GM12878 (cell line): ENCODE data around the gene CAMK1. TPM values are rescaled to one million over a fixed set of nuclear protein-coding genes. Genes with fewer than 3 reads are reported as not detected.

Source experiments
- ATAC-seq: fragments of 200-7000 bp; cut with Tn5 transposase; 3 replicates; pipeline ENCODE4 v1.9.1; 2020; ENCODE audit warnings: mild to moderate bottlenecking, moderate library complexity
- BruUV-seq: library from RNA; stranded (reverse); fragments of 400-500 nt; replicated peaks from 2 replicates; lab custom pipeline; 2021; lab: Mats Ljungman, UMichigan
- CTCF ChIA-PET: fragments of 300-600 bp; sonication (Branson Sonifier 250); formaldehyde crosslinking; extraction: SDS; loops from one replicate; lab custom pipeline; 2021; ENCODE audit warnings: inconsistent platforms; lab: Yijun Ruan, JAX
- POLR2A ChIA-PET: fragments of 350-600 bp; formaldehyde crosslinking; extraction: SDS; loops from one replicate; lab custom pipeline; 2021; ENCODE audit warnings: inconsistent platforms; lab: Charles Lee
- RAD21 ChIA-PET: fragments of 300-600 bp; sonication (Branson Sonifier 250); formaldehyde crosslinking; loops from one replicate; lab custom pipeline; 2023; ENCODE audit warnings: antibody characterized with exemption; ENCODE audit not compliant: unreplicated experiment; lab: Charles Lee
- SMC1A ChIA-PET: fragments of 300-600 bp; sonication (Branson Sonifier 250); formaldehyde crosslinking; loops from one replicate; lab custom pipeline; 2023; ENCODE audit not compliant: unreplicated experiment, uncharacterized antibody; lab: Charles Lee
- DNase-seq: peaks from one replicate; pipeline ENCODE4 v3.0.0-alpha.2; 2011; ENCODE audit warnings: low read depth, low spot score
- FAIRE-seq: peaks from 3 replicates; lab custom pipeline; 2011; peaks lifted over from hg19 to GRCh38; lab: Jason Lieb, UNC
- H2AFZ ChIP-seq: 2 replicates; pipeline ENCODE4 v1.6.0; 2011; ENCODE audit warnings: low read depth, low read length, control low read depth; ENCODE audit not compliant: control insufficient read depth
- H3K27ac ChIP-seq: 2 replicates; pipeline ENCODE4 v1.5.1; 2011; ENCODE audit warnings: control low read depth; ENCODE audit not compliant: control insufficient read depth, insufficient read depth
- H3K27me3 ChIP-seq, 2 experiments: replicated peaks in 1 of 2; 2 replicates each; pipeline versions ENCODE4 v1.6.0 to v1.6.1; 2011; ENCODE audit warnings: low read length in 1 of 2; ENCODE audit not compliant: control insufficient read depth in 2 of 2, insufficient read depth in 2 of 2
- H3K36me3 ChIP-seq, 2 experiments: 2 replicates each; pipeline ENCODE4 v1.5.1; 2011; ENCODE audit warnings: low read length in 1 of 2; ENCODE audit not compliant: control insufficient read depth in 2 of 2, insufficient read depth in 2 of 2
- H3K4me1 ChIP-seq: 2 replicates; pipeline ENCODE4 v1.6.1; 2011; ENCODE audit warnings: mild to moderate bottlenecking, low read length, moderate library complexity, mixed read lengths; ENCODE audit not compliant: control insufficient read depth, insufficient read depth
- H3K4me2 ChIP-seq: 2 replicates; pipeline ENCODE4 v1.6.0; 2011; ENCODE audit warnings: control low read depth; ENCODE audit not compliant: control insufficient read depth, insufficient read depth
- H3K4me3 ChIP-seq: fragments of 200-600 bp; sonication (generic); 2 replicates; pipeline ENCODE4 v1.5.1; 2016
- H3K79me2 ChIP-seq: 2 replicates; pipeline ENCODE4 v1.6.0; 2011; ENCODE audit warnings: low read length; ENCODE audit not compliant: control insufficient read depth, insufficient read depth
- H3K9ac ChIP-seq: 2 replicates; pipeline ENCODE4 v1.8.0; 2011; ENCODE audit warnings: low read length, control low read depth, mixed read lengths; ENCODE audit not compliant: control insufficient read depth, insufficient read depth
- H3K9me3 ChIP-seq: replicated peaks from 3 replicates; pipeline ENCODE4 v1.5.1; 2011; ENCODE audit warnings: mild to moderate bottlenecking, low read length; ENCODE audit not compliant: control insufficient read depth, insufficient read depth
- H4K20me1 ChIP-seq: 2 replicates; pipeline ENCODE4 v1.6.0; 2011; ENCODE audit not compliant: control insufficient read depth, insufficient read depth
- ATF2 ChIP-seq: IDR thresholded peaks from 2 replicates; pipeline ENCODE4 v1.6.1; 2012; ENCODE audit warnings: low read length, inconsistent platforms
- CEBPB ChIP-seq, 2 experiments: fragments of 150-350 bp in 1 of 2; IDR thresholded peaks; 2 replicates each; pipeline ENCODE4 v1.6.1; 2012 to 2014; ENCODE audit warnings: low read depth in 2 of 2, low read length in 2 of 2, borderline replicate concordance in 1 of 2, inconsistent platforms in 1 of 2
- EZH2 ChIP-seq: IDR thresholded peaks from 2 replicates; pipeline ENCODE4 v1.6.1; 2012; ENCODE audit warnings: low read depth, mild to moderate bottlenecking, control low read depth, inconsistent platforms, low read length, borderline replicate concordance; ENCODE audit not compliant: control insufficient read depth
- HCFC1 ChIP-seq: fragments of 150-350 bp; IDR thresholded peaks from 2 replicates; pipeline ENCODE4 v1.6.1; 2014; ENCODE audit warnings: low read length
- IRF4 ChIP-seq: IDR thresholded peaks from 2 replicates; pipeline ENCODE4 v1.6.1; 2011; ENCODE audit warnings: low read depth, low read length
- MTA2 ChIP-seq: fragments of 450-650 bp; IDR thresholded peaks from 2 replicates; pipeline ENCODE4 v1.6.1; 2016; ENCODE audit warnings: low read depth, mild to moderate bottlenecking, moderate library complexity
- NRF1 ChIP-seq: conservative IDR thresholded peaks from 2 replicates; pipeline ENCODE4 v1.6.1; 2011; ENCODE audit warnings: mild to moderate bottlenecking, low read depth, low read length, improper control_type of control experiment
- SREBF2 ChIP-seq: IDR thresholded peaks from 2 replicates; pipeline ENCODE4 v1.6.1; 2012; ENCODE audit warnings: mild to moderate bottlenecking, low read length
- TCF3 ChIP-seq: IDR thresholded peaks from 2 replicates; pipeline ENCODE4 v1.6.1; 2012; ENCODE audit warnings: low read depth, mild to moderate bottlenecking, low read length, borderline replicate concordance; ENCODE audit not compliant: insufficient read depth
- WGBS: methylation state at CpG from one replicate; pipeline ENCODE4 v1.1.6; 2016; ENCODE audit warnings: low lambda C conversion rate; ENCODE audit not compliant: insufficient replicate concordance, insufficient coverage; ENCODE audit errors: missing lambda C conversion rate; 5-methylcytosine and 5-hydroxymethylcytosine counted together
- in situ Hi-C: fragments of 300-500 bp; cut with MboI; formaldehyde crosslinking; loops from 9 replicates; pipeline ENCODE4 v1.14.3; 2018; ENCODE audit warnings: mixed read lengths
- intact Hi-C: fragments of 100-400 bp; cut with micrococcal nuclease; formaldehyde crosslinking; loops from one replicate; pipeline ENCODE4 v1.14.2; 2022; ENCODE audit not compliant: unreplicated experiment
- polyA plus RNA-seq, 11 experiments: library from polyadenylated mRNA; depleted of rRNA in 4 of 11; unstranded in 6 of 11; stranded (reverse) in 5 of 11; fragments of >200 nt; fragmentation: Nextera tagmentation in 4 of 11; fragmentation: Illumina TruSeq in 1 of 11; extraction: Ambion mirVana in 4 of 11; extraction: Trizol in 1 of 11; gene quantifications; 1 replicate in 1 of 11; 2 replicates in 10 of 11; pipeline versions ENCODE4 v1.2.1 to v1.2.3, GENCODE V29; 2011 to 2016; ENCODE audit warnings: inconsistent platforms in 2 of 11, missing spikeins in 2 of 11, low read depth in 1 of 11
- total RNA-seq, 4 experiments: library from RNA; depleted of rRNA in 3 of 4; stranded (reverse); fragments of >200 nt in 3 of 4; fragmentation: Illumina TruSeq in 1 of 4; extraction: Trizol in 1 of 4; gene quantifications; 2 replicates each; pipeline versions ENCODE4 v1.2.1 to v1.2.3, GENCODE V29; 2013 to 2021

Gene CAMK1
- total and polyA plus RNA-seq, 10 of the 15 experiments (the other 5 are each of a cell fraction or from before 2014, with no cell fraction given), result 0.24 to 2.1 (median 0.51) TPM; not detected in 2

GRCh38 chr3:9718118-9718517, 51.6 kb downstream of the CAMK1 start:
- H3K79me2 ChIP-seq, result no peaks in the 10 kb centered on the region
- no peaks in the 10 kb centered on the region for H3K4me1 ChIP-seq
- H3K4me2 ChIP-seq, result no peak overlapping the region
- H3K27ac ChIP-seq, result no peak overlapping the region
- CTCF ChIA-PET, result interaction anchor here (0.8 kb wide), 1 partner anchor 10 kb away, joined by 3 read pairs; no protein-coding TSS in a partner anchor
- no peak for FAIRE-seq
- no peaks in the 10 kb centered on the region; a peak in 2 of 4 replicates for H3K27me3 ChIP-seq
- no peaks in the 10 kb centered on the region for H3K9me3 ChIP-seq
- in situ Hi-C loops, result no loop called here
- no peak overlapping the region for H3K9ac ChIP-seq
- DNase-seq, result no peak
- 47% methylated on average over 4 of the region's 4 CpGs for WGBS
- no peak overlapping the region for H3K4me3 ChIP-seq
- no peak for TF ChIP-seq CEBPB (IDR thresholded peaks at IDR 0.05; ENCODE audit: borderline replicate concordance in 1 of 2, low read depth in 2 of 2, low read length in 2 of 2)
- no peak for TF ChIP-seq ATF2
- TF ChIP-seq TCF3, result no peak
- TF ChIP-seq SREBF2, result no peak
- TF ChIP-seq NRF1, result no peak
- no peak for TF ChIP-seq EZH2
- no peak for TF ChIP-seq IRF4
- TF ChIP-seq HCFC1, result no peak
- TF ChIP-seq MTA2, result no peak
- RAD21 ChIA-PET, result interaction anchor here (0.6 kb wide), 1 partner anchor 9 kb away, joined by 4 read pairs; no protein-coding TSS in a partner anchor
- intact Hi-C loops, result no loop called here
- no peak overlapping the region for H2AFZ ChIP-seq
- no TSS peak for BruUV-seq
- POLR2A ChIA-PET, result no interaction called here
- SMC1A ChIA-PET, result interaction anchor here (1.2 kb wide), 1 partner anchor 9 kb away, joined by 3 read pairs; no protein-coding TSS in a partner anchor
- no peaks in the 10 kb centered on the region for H3K36me3 ChIP-seq
- no peaks in the 10 kb centered on the region for H4K20me1 ChIP-seq
- no peak for ATAC-seq
